ENCODE data around the gene PFKFB3. TPM values are rescaled to one million over a fixed set of nuclear protein-coding genes. Genes with fewer than 3 reads are reported as not detected.

Gene PFKFB3
- polyA plus RNA-seq, 1 experiment: 30.7 TPM

GRCh38 chr10:6171881-6172695 lies 30.6 kb upstream of the PFKFB3 start:
- ChIA-PET POLR2A (interaction anchor here (0.5 kb wide), 1 partner anchor 230 kb away, joined by 3 read pairs; no protein-coding TSS in a partner anchor), CTCF (interaction anchor here (1.3 kb wide), 1 partner anchor 230 kb away, joined by 3 read pairs; no protein-coding TSS in a partner anchor)
- DNase-seq (ENCODE audit: low read depth): peak; percentile 59
- Histone ChIP-seq H3K27me3 (ENCODE audit: control insufficient read depth, insufficient read depth, low read length) (no peaks in the 10 kb centered on the region), H3K36me3 (ENCODE audit: control insufficient read depth, insufficient read depth, low read length) (peaks cover 1% of the 10 kb centered on the region; the same call in 1 of the 2 replicates), H3K4me3 (ENCODE audit: low read depth, low read length) (no peak overlapping the region)
- TF ChIP-seq CTCF (IDR thresholded peaks at IDR 0.05; ENCODE audit: insufficient read depth, low read depth, low read length): no peak

GRCh38 chr10:6173203-6173602 lies 29.5 kb upstream of the PFKFB3 start:
- peak; percentile 18; the same call in 1 of the 2 replicates for TF ChIP-seq CTCF (IDR thresholded peaks at IDR 0.05; ENCODE audit: insufficient read depth, low read depth, low read length)
- CTCF ChIA-PET: interaction anchor here (1.4 kb wide), 1 partner anchor 10 kb away, joined by 5 read pairs; no protein-coding TSS in a partner anchor
- POLR2A ChIA-PET: no interaction called here
- DNase-seq (ENCODE audit: low read depth): no peak
- Histone ChIP-seq H3K27me3 (ENCODE audit: control insufficient read depth, insufficient read depth, low read length) (no peaks in the 10 kb centered on the region), H3K4me3 (ENCODE audit: low read depth, low read length) (no peak overlapping the region), H3K36me3 (ENCODE audit: control insufficient read depth, insufficient read depth, low read length) (no peaks in the 10 kb centered on the region)

- ChIA-PET POLR2A (no interaction called here), CTCF (interaction anchor here (0.6 to 1.4 kb wide), 2 partner anchors 11 to 28 kb away, joined by 3 to 5 read pairs; partner anchors contain the start of gene PFKFB3)
- H3K36me3 ChIP-seq (ENCODE audit: control insufficient read depth, insufficient read depth, low read length): no peaks in the 10 kb centered on the region
- no peaks in the 10 kb centered on the region for H3K27me3 ChIP-seq (ENCODE audit: control insufficient read depth, insufficient read depth, low read length)
- TF ChIP-seq CTCF (IDR thresholded peaks at IDR 0.05; ENCODE audit: insufficient read depth, low read depth, low read length): no peak
- DNase-seq (ENCODE audit: low read depth): no peak
- no peak overlapping the region for H3K4me3 ChIP-seq (ENCODE audit: low read depth, low read length)
Measured at GRCh38 chr10:6174201-6174874, 28.4 kb upstream of the PFKFB3 start.

GRCh38 chr10:6175329-6176055 lies 27.2 kb upstream of the PFKFB3 start:
- DNase-seq (ENCODE audit: low read depth): no peak
- CTCF ChIA-PET: no interaction called here
- H3K36me3 ChIP-seq (ENCODE audit: control insufficient read depth, insufficient read depth, low read length): no peaks in the 10 kb centered on the region
- POLR2A ChIA-PET: interaction anchor here (0.5 kb wide), 1 partner anchor 231 kb away, joined by 7 read pairs; no protein-coding TSS in a partner anchor
- H3K27me3 ChIP-seq (ENCODE audit: control insufficient read depth, insufficient read depth, low read length): no peaks in the 10 kb centered on the region
- no peak for TF ChIP-seq CTCF (IDR thresholded peaks at IDR 0.05; ENCODE audit: insufficient read depth, low read depth, low read length)
- H3K4me3 ChIP-seq (ENCODE audit: low read depth, low read length): no peak overlapping the region

Data from BJ (cell line).